ENCODE measurements around the gene KRTAP7-1.

Gene KRTAP7-1, protein sequence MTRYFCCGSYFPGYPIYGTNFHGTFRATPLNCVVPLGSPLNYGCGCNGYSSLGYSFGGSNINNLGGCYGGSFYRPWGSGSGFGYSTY

GRCh38 chr21:30829659-30830058 lies at the start of gene KRTAP7-1:
TSS of gene KRTAP7-1 (minus strand) at chr21:30829759. CDS start at chr21:30829698, 61 bp downstream.
- Histone ChIP-seq H4K20me1 (ENCODE audit: insufficient read depth, low read length) (no peaks in the 10 kb centered on the region), H3K9ac (ENCODE audit: low read depth, low read length) (no peak within 1 kb of the TSS), H3K4me1 (ENCODE audit: insufficient read depth, low read length) (no peaks in the 10 kb centered on the region), H3K4me2 (ENCODE audit: insufficient read depth, low read length) (no peak within 1 kb of the TSS), H3K27ac (ENCODE audit: low read length) (no peak within 1 kb of the TSS), H3K79me2 (ENCODE audit: insufficient read depth, low read length) (no peaks in the 10 kb centered on the region), H3K27me3 (ENCODE audit: insufficient read depth, low read length, poor library complexity) (peaks cover 5% of the 10 kb centered on the region), H3K9me3 (ENCODE audit: insufficient read depth, low read length, severe bottlenecking) (no peaks in the 10 kb centered on the region), H2AFZ (ENCODE audit: low read depth, low read length) (no peak within 1 kb of the TSS), H3K36me3 (ENCODE audit: insufficient read depth, low read length) (no peaks in the 10 kb centered on the region), H3K4me3 (ENCODE audit: low read depth in 1 of 2, low read length in 2 of 2) (no peak within 1 kb of the TSS)
- no peak for TF ChIP-seq CTCF (IDR thresholded peaks at IDR 0.05; ENCODE audit: borderline replicate concordance, extremely low read depth, low read length, poor library complexity, severe bottlenecking)
- TF ChIP-seq EZH2 (IDR thresholded peaks at IDR 0.05; ENCODE audit: borderline replicate concordance, low read depth, low read length, severe bottlenecking): no peak
- ATAC-seq (ENCODE audit: insufficient read depth, low read depth): no peak
- DNase-seq: no peak

DNA sequence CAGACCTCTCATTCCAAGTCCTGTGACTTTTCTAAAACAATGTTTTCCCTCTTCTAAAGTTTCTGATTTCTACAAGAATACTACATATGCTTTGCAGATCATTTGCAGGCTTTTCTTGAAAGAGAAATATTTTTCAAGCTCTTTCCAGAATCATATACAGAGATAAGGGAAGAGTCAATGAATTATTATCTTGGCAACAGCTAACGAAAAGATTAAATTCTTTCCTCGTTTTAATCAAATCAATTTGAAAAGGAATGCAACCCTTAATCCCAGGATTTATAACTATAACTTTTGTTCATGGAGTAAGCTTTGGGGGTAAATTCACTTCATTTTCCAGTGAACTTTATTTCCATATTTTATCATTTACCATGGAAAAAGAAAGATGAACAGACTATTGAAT lies 45.0 kb upstream of the KRTAP7-1 start:
- no peak for ATAC-seq (ENCODE audit: insufficient read depth, low read depth)
- no peak overlapping the region for H2AFZ ChIP-seq (ENCODE audit: low read depth, low read length)
- H3K4me2 ChIP-seq (ENCODE audit: insufficient read depth, low read length): no peak overlapping the region

DNA sequence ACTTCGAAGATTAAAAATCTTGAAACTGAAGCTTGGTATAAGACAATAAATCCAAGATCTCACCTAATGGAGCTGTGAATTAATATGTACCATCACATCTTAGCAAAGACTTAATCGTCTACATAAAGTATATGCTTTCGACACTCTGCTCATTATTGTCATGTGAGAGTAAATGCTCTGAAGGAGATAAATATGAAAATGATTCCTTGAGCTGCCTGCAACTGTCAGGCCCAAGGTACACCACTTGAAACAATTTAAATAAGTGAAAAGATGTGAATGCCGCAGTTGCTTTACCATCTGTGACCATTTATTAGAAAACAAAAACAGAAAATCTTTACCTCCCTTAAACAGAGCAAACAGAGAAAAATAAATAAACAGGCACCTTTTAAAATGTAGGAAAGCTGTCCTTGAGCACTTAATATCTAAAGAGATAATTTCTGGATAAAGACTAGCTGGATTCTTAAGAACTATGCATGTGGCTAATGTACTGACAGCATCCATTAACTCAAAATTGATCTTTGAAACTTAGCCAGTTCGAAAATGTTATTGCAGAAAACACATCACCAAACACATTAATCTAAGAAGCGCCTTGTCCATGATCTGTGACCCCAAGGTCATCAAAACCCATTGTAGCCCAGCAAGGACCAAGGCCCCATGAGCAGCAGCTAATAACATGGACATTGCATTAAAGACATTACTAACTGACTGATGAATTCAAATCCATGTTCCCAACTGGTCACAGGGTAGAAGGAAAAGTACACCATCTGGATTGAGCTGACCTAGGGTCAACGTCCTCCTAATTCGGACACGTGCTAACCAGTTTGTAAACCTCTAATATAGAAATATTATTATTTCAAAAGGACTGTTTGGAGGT lies 18.3 kb upstream of the KRTAP7-1 start:
- Histone ChIP-seq H2AFZ (ENCODE audit: low read depth, low read length) (no peak overlapping the region), H3K9ac (ENCODE audit: low read depth, low read length) (no peak overlapping the region), H3K4me2 (ENCODE audit: insufficient read depth, low read length) (no peak overlapping the region), H4K20me1 (ENCODE audit: insufficient read depth, low read length) (no peaks in the 10 kb centered on the region), H3K27ac (ENCODE audit: low read length) (no peak overlapping the region), H3K4me3 (ENCODE audit: low read depth in 1 of 2, low read length in 2 of 2) (no peak overlapping the region), H3K27me3 (ENCODE audit: insufficient read depth, low read length, poor library complexity) (no peaks in the 10 kb centered on the region), H3K4me1 (ENCODE audit: insufficient read depth, low read length) (no peaks in the 10 kb centered on the region), H3K36me3 (ENCODE audit: insufficient read depth, low read length) (no peaks in the 10 kb centered on the region), H3K9me3 (ENCODE audit: insufficient read depth, low read length, severe bottlenecking) (no peaks in the 10 kb centered on the region), H3K79me2 (ENCODE audit: insufficient read depth, low read length) (no peaks in the 10 kb centered on the region)
- TF ChIP-seq CTCF (IDR thresholded peaks at IDR 0.05; ENCODE audit: borderline replicate concordance, extremely low read depth, low read length, poor library complexity, severe bottlenecking): no peak
- TF ChIP-seq EZH2 (IDR thresholded peaks at IDR 0.05; ENCODE audit: borderline replicate concordance, low read depth, low read length, severe bottlenecking): no peak
- DNase-seq (no peak), ATAC-seq (ENCODE audit: insufficient read depth, low read depth) (no peak)

More for the DNA sequence above, 45.0 kb upstream of the KRTAP7-1 start:
- no peaks in the 10 kb centered on the region for H3K79me2 ChIP-seq (ENCODE audit: insufficient read depth, low read length)
- no peaks in the 10 kb centered on the region for H4K20me1 ChIP-seq (ENCODE audit: insufficient read depth, low read length)
- no peaks in the 10 kb centered on the region for H3K9me3 ChIP-seq (ENCODE audit: insufficient read depth, low read length, severe bottlenecking)
- H3K4me3 ChIP-seq (ENCODE audit: low read depth in 1 of 2, low read length in 2 of 2): no peak overlapping the region
- no peak for DNase-seq
- H3K36me3 ChIP-seq (ENCODE audit: insufficient read depth, low read length): no peaks in the 10 kb centered on the region
- no peak for TF ChIP-seq EZH2 (IDR thresholded peaks at IDR 0.05; ENCODE audit: borderline replicate concordance, low read depth, low read length, severe bottlenecking)
- TF ChIP-seq CTCF (IDR thresholded peaks at IDR 0.05; ENCODE audit: borderline replicate concordance, extremely low read depth, low read length, poor library complexity, severe bottlenecking): no peak
- no peaks in the 10 kb centered on the region for H3K27me3 ChIP-seq (ENCODE audit: insufficient read depth, low read length, poor library complexity)
- H3K9ac ChIP-seq (ENCODE audit: low read depth, low read length): no peak overlapping the region
- no peaks in the 10 kb centered on the region for H3K4me1 ChIP-seq (ENCODE audit: insufficient read depth, low read length)
- H3K27ac ChIP-seq (ENCODE audit: low read length): no peak overlapping the region

All from DND-41 (cell line).